Muscle layer of duodenum (tissue), 2 donors: ENCODE measurements around the gene ARL5C.
"Not testable (repeated sequence)": the region's sequence is repeated elsewhere in the genome, so short reads cannot be mapped to it uniquely, and the experiment has no call there.

Experiments
- H3K27ac ChIP-seq: one replicate; pipeline ENCODE4 v1.7.0; 2013; ENCODE audit warnings: mild to moderate bottlenecking, low read length
- H3K27me3 ChIP-seq: one replicate; pipeline ENCODE4 v1.7.0; 2013; ENCODE audit warnings: low read depth, mild to moderate bottlenecking, control low read depth, low read length
- H3K36me3 ChIP-seq, 2 donors: one replicate each; pipeline ENCODE4 v1.7.0; 2013; ENCODE audit warnings: low read length in 2 of 2, control low read depth in 1 of 2, mild to moderate bottlenecking in 1 of 2; ENCODE audit not compliant: insufficient read depth in 2 of 2, control insufficient read depth in 1 of 2
- H3K4me1 ChIP-seq, 2 donors: one replicate each; pipeline ENCODE4 v1.7.0; 2013; ENCODE audit warnings: low read length in 2 of 2, mild to moderate bottlenecking in 2 of 2, control low read depth in 1 of 2, moderate library complexity in 1 of 2; ENCODE audit not compliant: insufficient read depth in 2 of 2, control insufficient read depth in 1 of 2
- H3K4me3 ChIP-seq, 2 donors: one replicate each; pipeline ENCODE4 v1.7.0; 2013; ENCODE audit warnings: low read length in 2 of 2, low read depth in 1 of 2, mild to moderate bottlenecking in 1 of 2
- H3K9me3 ChIP-seq, 2 donors: one replicate each; pipeline ENCODE4 v1.7.0; 2013; ENCODE audit warnings: low read length in 2 of 2, control low read depth in 1 of 2, mild to moderate bottlenecking in 1 of 2; ENCODE audit not compliant: control insufficient read depth in 1 of 2
- donor health status: healthy.

Gene ARL5C

GRCh38 chr17:39134878-39135277, 31.1 kb downstream of the ARL5C start:
- Histone ChIP-seq H3K36me3 (no peaks in the 10 kb centered on the region), H3K27me3 (no peaks in the 10 kb centered on the region), H3K4me3 (no peak overlapping the region), H3K27ac (no peak overlapping the region), H3K4me1 (peaks cover 0 to 8% of the 10 kb centered on the region in 2 donors), H3K9me3 (no peaks in the 10 kb centered on the region)

GRCh38 chr17:39132192-39132610, 33.8 kb downstream of the ARL5C start:
- H3K9me3 ChIP-seq: no peaks in the 10 kb centered on the region
- no peak overlapping the region for H3K4me3 ChIP-seq
- H3K27ac ChIP-seq: no peak overlapping the region
- H3K4me1 ChIP-seq: peaks cover 0 to 8% of the 10 kb centered on the region in 2 donors
- H3K27me3 ChIP-seq: no peaks in the 10 kb centered on the region
- no peaks in the 10 kb centered on the region for H3K36me3 ChIP-seq

GRCh38 chr17:39131616-39132015, 34.3 kb downstream of the ARL5C start:
- no peak overlapping the region for H3K27ac ChIP-seq
- no peaks in the 10 kb centered on the region for H3K9me3 ChIP-seq
- no peak overlapping the region for H3K4me3 ChIP-seq
- peaks cover 0 to 8% of the 10 kb centered on the region in 2 donors for H3K4me1 ChIP-seq
- H3K36me3 ChIP-seq: no peaks in the 10 kb centered on the region
- no peaks in the 10 kb centered on the region for H3K27me3 ChIP-seq

GRCh38 chr17:39130205-39130604, 35.8 kb downstream of the ARL5C start:
- peaks cover 0 to 8% of the 10 kb centered on the region in 2 donors for H3K4me1 ChIP-seq
- no peak overlapping the region for H3K27ac ChIP-seq
- no peaks in the 10 kb centered on the region for H3K9me3 ChIP-seq
- H3K27me3 ChIP-seq: no peaks in the 10 kb centered on the region
- H3K36me3 ChIP-seq: no peaks in the 10 kb centered on the region
- H3K4me3 ChIP-seq: no peak overlapping the region

GRCh38 chr17:39129544-39129943, 36.4 kb downstream of the ARL5C start:
- not testable (repeated sequence) for H3K4me3 ChIP-seq, H3K4me1 ChIP-seq, H3K9me3 ChIP-seq, H3K27me3 ChIP-seq, H3K27ac ChIP-seq, H3K36me3 ChIP-seq

- Histone ChIP-seq H3K4me1 (no peaks in the 10 kb centered on the region), H3K4me3 (no peak overlapping the region), H3K27ac (no peak overlapping the region), H3K27me3 (no peaks in the 10 kb centered on the region), H3K9me3 (no peaks in the 10 kb centered on the region), H3K36me3 (no peaks in the 10 kb centered on the region)
These were observed 39.5 kb downstream of the ARL5C start for GRCh38 chr17:39126436-39126835.

- Histone ChIP-seq H3K9me3 (no peaks in the 10 kb centered on the region), H3K4me1 (no peaks in the 10 kb centered on the region), H3K4me3 (no peak overlapping the region), H3K27ac (no peak overlapping the region), H3K36me3 (no peaks in the 10 kb centered on the region), H3K27me3 (no peaks in the 10 kb centered on the region)
These were observed 40.7 kb downstream of the ARL5C start for GRCh38 chr17:39125143-39125875.

- no peaks in the 10 kb centered on the region for H3K4me1 ChIP-seq
- H3K9me3 ChIP-seq: no peaks in the 10 kb centered on the region
- H3K36me3 ChIP-seq: no peaks in the 10 kb centered on the region
- H3K27me3 ChIP-seq: no peaks in the 10 kb centered on the region
- no peak overlapping the region for H3K4me3 ChIP-seq
- no peak overlapping the region for H3K27ac ChIP-seq
These were observed 42.3 kb downstream of the ARL5C start for GRCh38 chr17:39123627-39124026.

- H3K27ac ChIP-seq: no peak overlapping the region
- H3K36me3 ChIP-seq: no peaks in the 10 kb centered on the region
- H3K9me3 ChIP-seq: no peaks in the 10 kb centered on the region
- H3K4me1 ChIP-seq: no peaks in the 10 kb centered on the region
- H3K4me3 ChIP-seq: no peak overlapping the region
- no peaks in the 10 kb centered on the region for H3K27me3 ChIP-seq
These were observed 43.0 kb downstream of the ARL5C start for GRCh38 chr17:39122991-39123390.

GRCh38 chr17:39121919-39122318, 44.0 kb downstream of the ARL5C start:
- H3K36me3 ChIP-seq, H3K9me3 ChIP-seq, H3K27me3 ChIP-seq, H3K4me1 ChIP-seq, H3K27ac ChIP-seq, H3K4me3 ChIP-seq: not testable (repeated sequence)

GRCh38 chr17:39118674-39119419, 47.1 kb downstream of the ARL5C start:
- H3K27ac ChIP-seq: no peak overlapping the region

More at GRCh38 chr17:39118674-39119419, 47.1 kb downstream of the ARL5C start:
- no peaks in the 10 kb centered on the region for H3K36me3 ChIP-seq
- H3K4me3 ChIP-seq: no peak overlapping the region
- H3K27me3 ChIP-seq: no peaks in the 10 kb centered on the region
- H3K9me3 ChIP-seq: no peaks in the 10 kb centered on the region
- peaks cover 4 to 16% of the 10 kb centered on the region in 2 donors for H3K4me1 ChIP-seq
